Ovary (tissue), 9 donors: ENCODE results near the gene S100A13. TPM values are rescaled to one million over a fixed set of nuclear protein-coding genes. Genes with fewer than 3 reads are reported as not detected.
A peak's percentile ranks its signal among the peaks of the same experiment; 100 is the strongest.

Experiments
- DNase-seq, 5 donors: peaks; one replicate each; pipeline ENCODE4 v3.0.0-alpha.2; 2019 to 2020
- H3K27ac ChIP-seq, 2 donors: fragments of 200-600 bp; one replicate each; pipeline versions ENCODE4 v1.5.1 to v1.8.0; 2019 to 2022
- H3K27me3 ChIP-seq: fragments of 200-600 bp; one replicate; pipeline ENCODE4 v1.8.0; 2022
- H3K36me3 ChIP-seq: fragments of 200-600 bp; sonication (generic); one replicate; pipeline ENCODE4 v1.5.1; 2019
- H3K4me1 ChIP-seq: one replicate; pipeline ENCODE4 v1.8.1; 2013; ENCODE audit warnings: mild to moderate bottlenecking, moderate library complexity; ENCODE audit not compliant: insufficient read depth
- H3K4me3 ChIP-seq: fragments of 200-600 bp; sonication (generic); one replicate; pipeline ENCODE4 v1.5.1; 2017
- H3K9me3 ChIP-seq, 2 donors: fragments of 200-600 bp in 1 of 2; sonication (generic) in 1 of 2; one replicate each; pipeline versions ENCODE4 v1.5.1 to v1.8.1; 2013 to 2019; ENCODE audit warnings: mild to moderate bottlenecking in 1 of 2, moderate library complexity in 1 of 2
- CTCF ChIP-seq, 3 donors: fragments of 450-650 bp in 2 of 3; fragments of 200-600 bp in 1 of 3; IDR thresholded peaks; one replicate each; pipeline versions ENCODE4 v1.5.1 to v1.8.0; 2016 to 2022; ENCODE audit warnings: antibody characterized with exemption in 3 of 3, mild to moderate bottlenecking in 1 of 3
- EP300 ChIP-seq: sonication (generic); formaldehyde crosslinking; IDR thresholded peaks from one replicate; pipeline ENCODE4 v1.6.1; 2017; ENCODE audit warnings: antibody characterized with exemption
- POLR2A ChIP-seq: fragments of 450-650 bp; IDR thresholded peaks from one replicate; pipeline ENCODE4 v1.6.1; 2017; ENCODE audit warnings: antibody characterized with exemption, mild to moderate bottlenecking, moderate library complexity
- WGBS, 3 donors: extraction: QIAGEN DNeasy Blood & Tissue Kit in 1 of 3; methylation state at CpG; one replicate each; pipeline versions ENCODE4 v1.1.5 to v1.1.7; 2013 to 2017; 5-methylcytosine and 5-hydroxymethylcytosine counted together
- intact Hi-C, 4 donors: fragments of 100-400 bp; cut with DNase I; formaldehyde crosslinking; loops; one replicate each; pipeline versions ENCODE4 v1.11.0 to v1.15.1; 2022 to 2023
- polyA plus RNA-seq, 2 donors: library from polyadenylated mRNA; stranded (reverse); fragments of 200-250 nt in 1 of 2; fragments of 350-450 nt in 1 of 2; fragmentation: Illumina TruSeq in 1 of 2; extraction: RNeasy Lipid Tissue Mini Kit (QIAGEN cat#74804) in 1 of 2; gene quantifications; one replicate each; pipeline ENCODE4 v1.2.3, GENCODE V29; 2013 to 2014
- total RNA-seq, 7 donors: library from RNA; depleted of rRNA in 2 of 7; stranded (reverse); fragments of >200 nt in 2 of 7; fragmentation: NEBNext Ultra II Directional in 3 of 7; extraction: Animal tissue kit (Norgen Biotek cat#: 25700) in 3 of 7; gene quantifications; one replicate each; pipeline versions ENCODE4 v1.1.0 to v1.2.4, GENCODE V29; 2016 to 2023
- donor health status: DM: no; HTN: no; CAD: no; lungs with moderate emphysema.
- donor health status: DM: no; HTN: no; CAD: no.
- donor health status: Bipolar disorder and iron deficiency.
- donor health status: DM: yes; HTN: yes; CAD: no.
- donor health status: DM: no; HTN: no; CAD: no.
- donor health status: DM: yes; HTN: yes; CAD: no.

S100A13 gene
- total and polyA plus RNA-seq, 9 donors, result 73.2 to 560 (median 125) TPM

GRCh38 chr1:153649863-153650235 is 22.5 kb upstream of the S100A13 start:
- no peak overlapping the region for H3K27ac ChIP-seq
- 73 to 81% (median 80%) methylated on average over 2 of the region's 2 CpGs for WGBS, 3 donors
- no peaks in the 10 kb centered on the region for H3K27me3 ChIP-seq
- H3K4me3 ChIP-seq, result no peak overlapping the region
- intact Hi-C loops, result no loop called here
- no peaks in the 10 kb centered on the region for H3K9me3 ChIP-seq
- TF ChIP-seq CTCF (IDR thresholded peaks at IDR 0.05) (no peak), POLR2A (no peak), EP300 (no peak)
- peak in 1 of 5 donors; percentile 32 for DNase-seq
- peaks cover 1% of the 10 kb centered on the region for H3K4me1 ChIP-seq
- no peaks in the 10 kb centered on the region for H3K36me3 ChIP-seq

- DNase-seq, result peak in 1 of 5 donors; percentile 33
- intact Hi-C loops, result no loop called here
- no peaks in the 10 kb centered on the region for H3K9me3 ChIP-seq
- no peak overlapping the region for H3K4me3 ChIP-seq
- TF ChIP-seq CTCF (IDR thresholded peaks at IDR 0.05), result no peak
- no peak for TF ChIP-seq POLR2A
- TF ChIP-seq EP300, result no peak
- peaks cover 3% of the 10 kb centered on the region for H3K4me1 ChIP-seq
- H3K36me3 ChIP-seq, result no peaks in the 10 kb centered on the region
- H3K27ac ChIP-seq, result peak overlapping the region in 1 of 2 donors; percentile 31
- H3K27me3 ChIP-seq, result no peaks in the 10 kb centered on the region
- 16 to 52% (median 28%) methylated on average over 3 of the region's 3 CpGs for WGBS, 3 donors
Observed at GRCh38 chr1:153649137-153649862, 22.0 kb upstream of the S100A13 start.

- H3K4me1 ChIP-seq, result peaks cover 3% of the 10 kb centered on the region
- WGBS, 3 donors, result 64 to 81% (median 75%) methylated on average over 10 of the region's 10 CpGs
- H3K36me3 ChIP-seq, result no peaks in the 10 kb centered on the region
- DNase-seq, result peak in 1 of 5 donors; percentile 28
- H3K4me3 ChIP-seq, result no peak overlapping the region
- intact Hi-C loops, result no loop called here
- H3K27ac ChIP-seq, result no peak overlapping the region
- H3K9me3 ChIP-seq, result no peaks in the 10 kb centered on the region
- no peaks in the 10 kb centered on the region for H3K27me3 ChIP-seq
- TF ChIP-seq CTCF (IDR thresholded peaks at IDR 0.05) (no peak), POLR2A (no peak), EP300 (no peak)
Observed at GRCh38 chr1:153648000-153648643, 20.8 kb upstream of the S100A13 start.

- peak in 1 of 5 donors; percentile 13 for DNase-seq
- Histone ChIP-seq H3K27ac (no peak overlapping the region), H3K27me3 (no peaks in the 10 kb centered on the region), H3K36me3 (no peaks in the 10 kb centered on the region), H3K4me1 (peaks cover 3% of the 10 kb centered on the region), H3K9me3 (no peaks in the 10 kb centered on the region), H3K4me3 (no peak overlapping the region)
- intact Hi-C loops, result no loop called here
- WGBS, 3 donors, result 34 to 50% (median 49%) methylated on average over 2 of the region's 2 CpGs
- TF ChIP-seq POLR2A, result no peak
Observed at GRCh38 chr1:153647346-153647714, 20.0 kb upstream of the S100A13 start.
